GM18505 (cell line): ENCODE data around the gene MFNG.
"Not testable (repeated sequence)": the region's sequence is repeated elsewhere in the genome, so short reads cannot be mapped to it uniquely, and the experiment has no call there.

ENCODE experiments used
- ATAC-seq: cut with Tn5 transposase; IDR thresholded peaks from one replicate; pipeline ENCODE4 v1.9.1; 2021; ENCODE audit not compliant: unreplicated experiment
- POLR2A ChIP-seq: IDR thresholded peaks from 4 replicates; pipeline ENCODE4 v1.6.1; 2011; ENCODE audit warnings: borderline replicate concordance; ENCODE audit not compliant: insufficient read depth, insufficient read length; ENCODE audit errors: extremely low read depth

MFNG gene, protein sequence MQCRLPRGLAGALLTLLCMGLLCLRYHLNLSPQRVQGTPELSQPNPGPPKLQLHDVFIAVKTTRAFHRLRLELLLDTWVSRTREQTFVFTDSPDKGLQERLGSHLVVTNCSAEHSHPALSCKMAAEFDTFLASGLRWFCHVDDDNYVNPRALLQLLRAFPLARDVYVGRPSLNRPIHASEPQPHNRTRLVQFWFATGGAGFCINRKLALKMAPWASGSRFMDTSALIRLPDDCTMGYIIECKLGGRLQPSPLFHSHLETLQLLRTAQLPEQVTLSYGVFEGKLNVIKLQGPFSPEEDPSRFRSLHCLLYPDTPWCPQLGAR

DNA sequence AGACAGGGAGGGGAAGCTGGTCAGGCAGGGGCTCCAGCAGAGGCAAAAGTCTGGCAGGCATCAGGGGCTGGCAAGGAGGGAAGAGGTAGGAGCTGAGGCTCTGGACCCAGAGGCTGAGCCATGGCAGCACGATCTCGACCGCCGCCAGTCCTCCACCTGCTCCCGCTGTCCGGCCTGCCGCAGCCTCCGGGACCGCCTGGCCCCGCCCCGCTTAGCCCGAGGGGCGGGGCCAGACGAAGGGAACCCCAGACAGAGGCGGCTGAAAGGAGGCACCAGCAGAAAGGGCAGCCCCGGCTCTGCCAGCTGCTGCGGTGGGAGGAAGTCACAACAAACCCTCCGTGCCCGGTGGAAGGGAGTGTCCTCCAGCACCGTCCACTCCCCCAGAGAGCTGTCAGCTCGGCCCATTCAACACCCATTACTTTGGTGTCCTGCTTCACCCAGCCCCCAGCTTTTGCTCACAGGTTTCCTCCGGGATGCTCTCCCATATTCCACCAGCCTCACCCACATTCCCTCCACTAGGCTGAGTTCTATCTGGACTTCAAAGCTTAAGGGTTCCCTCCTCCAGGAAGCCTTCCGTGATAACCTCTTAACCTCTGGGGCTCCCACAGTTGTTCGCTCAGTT is at the start of gene MFNG:
Gene MFNG, minus strand, starts transcription at position 161 of the 622 bp plus-strand sequence. CDS start 207 bp downstream, outside the sequence.
- TF ChIP-seq POLR2A = peak; percentile 78
- ATAC-seq = peak; percentile 45

DNA sequence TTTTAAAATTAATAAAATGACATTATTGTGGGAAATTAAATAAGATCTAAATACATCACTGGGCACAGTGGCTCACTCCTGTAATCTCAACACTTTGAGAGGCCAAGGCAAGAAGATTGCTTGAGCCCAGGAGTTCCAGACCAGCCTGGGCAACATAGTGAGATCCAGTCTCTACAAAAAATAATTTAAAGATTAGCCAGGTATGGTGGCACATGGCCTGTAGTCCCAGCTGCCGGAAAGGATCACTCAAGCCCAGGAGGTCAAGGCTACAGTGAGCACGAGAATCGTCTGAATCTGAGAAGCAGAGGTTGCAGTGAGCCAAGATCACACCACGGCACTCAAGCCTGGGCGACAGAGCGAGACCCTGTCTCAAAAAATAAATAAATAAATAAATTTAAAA is 49.0 kb upstream of the MFNG start:
- TF ChIP-seq POLR2A = no peak
- no peak for ATAC-seq

DNA sequence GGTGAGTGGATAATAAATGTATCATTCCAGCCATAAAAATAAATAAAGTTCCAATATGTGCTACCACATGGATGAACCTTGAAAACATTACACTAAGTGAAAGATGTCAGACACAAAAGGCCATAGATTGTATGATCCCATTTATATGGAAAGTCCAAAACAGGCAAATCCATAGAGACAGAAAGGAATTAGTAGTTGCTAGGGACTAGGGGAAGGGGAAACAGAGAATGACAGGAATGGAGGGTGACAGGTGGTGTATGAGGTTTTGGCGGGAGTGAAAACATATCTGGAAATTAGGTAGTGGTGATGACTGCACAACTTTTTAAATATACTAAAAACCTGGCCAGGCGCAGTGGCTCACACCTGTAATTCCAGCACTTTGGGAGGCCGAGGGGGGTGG is 48.3 kb upstream of the MFNG start:
- no peak for TF ChIP-seq POLR2A
- ATAC-seq = no peak

- no peak for TF ChIP-seq POLR2A
- no peak for ATAC-seq
These were observed 47.8 kb upstream of the MFNG start for GRCh38 chr22:37533995-37534394.

DNA sequence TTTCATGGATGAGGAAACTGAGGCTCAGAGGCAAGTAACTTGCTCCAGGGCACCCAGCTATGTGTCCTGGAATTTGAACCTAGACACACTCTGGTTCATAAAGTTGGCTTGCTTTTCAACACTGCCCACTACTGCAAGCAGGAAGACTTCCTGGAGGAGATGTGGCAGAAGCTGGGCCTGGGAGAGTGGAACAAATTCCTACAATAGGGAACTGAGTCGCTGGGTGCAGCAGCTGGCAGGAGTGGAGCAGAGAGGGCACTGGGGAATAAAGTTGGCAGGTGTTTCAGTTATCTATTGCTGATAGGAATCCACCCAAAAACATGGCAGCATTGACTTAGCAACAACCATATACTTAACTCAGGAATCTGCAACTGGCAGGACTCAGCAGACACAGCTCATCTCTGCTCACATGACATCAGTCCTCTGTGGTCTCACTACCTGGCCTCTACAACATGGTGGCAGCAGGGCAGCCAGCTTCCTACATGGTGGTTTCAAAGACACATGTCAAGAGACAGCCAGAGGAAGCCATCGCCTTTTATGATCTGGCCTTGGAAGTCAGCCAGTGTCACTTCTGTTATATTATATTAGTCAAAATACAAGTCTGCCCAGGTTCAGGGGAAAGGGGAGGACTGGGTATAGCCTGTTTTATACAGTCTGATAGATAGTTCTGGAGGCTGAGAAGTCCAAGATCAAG is 43.6 kb upstream of the MFNG start:
- no peak for TF ChIP-seq POLR2A
- ATAC-seq = no peak

- ATAC-seq = not testable (repeated sequence)
These were observed 41.8 kb upstream of the MFNG start for GRCh38 chr22:37527952-37528351.

GRCh38 chr22:37527081-37527752 is 41.0 kb upstream of the MFNG start:
- not testable (repeated sequence) for ATAC-seq

DNA sequence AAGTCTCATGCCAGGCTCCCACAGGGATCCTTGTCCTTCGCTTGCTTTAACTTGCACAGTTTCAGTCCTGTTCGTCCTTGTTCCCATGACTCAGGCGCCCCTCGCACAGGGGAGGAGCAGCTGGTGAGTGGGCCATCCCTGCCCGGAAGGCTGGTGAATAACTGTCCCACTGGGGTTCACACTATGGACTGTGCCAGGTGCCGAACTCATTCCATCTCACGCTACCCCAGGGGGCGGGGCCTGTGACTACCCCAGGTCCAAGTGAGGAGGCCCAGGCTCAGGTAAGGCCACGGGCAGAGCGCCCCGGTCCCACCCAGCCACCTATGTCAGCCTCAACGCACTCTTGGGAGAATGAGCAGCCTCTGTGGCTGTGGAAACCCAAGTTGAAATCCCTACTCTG is 40.2 kb upstream of the MFNG start:
- no peak for ATAC-seq

GRCh38 chr22:37525746-37526350 is 39.7 kb upstream of the MFNG start:
- ATAC-seq = no peak
- no peak for TF ChIP-seq POLR2A

More for the DNA sequence above, 40.2 kb upstream of the MFNG start:
- TF ChIP-seq POLR2A = no peak

GRCh38 chr22:37525073-37525745 is 39.0 kb upstream of the MFNG start:
- TF ChIP-seq POLR2A = no peak
- ATAC-seq = no peak

- TF ChIP-seq POLR2A = no peak
- ATAC-seq = no peak
These were observed 36.3 kb upstream of the MFNG start for GRCh38 chr22:37522482-37522881.

DNA sequence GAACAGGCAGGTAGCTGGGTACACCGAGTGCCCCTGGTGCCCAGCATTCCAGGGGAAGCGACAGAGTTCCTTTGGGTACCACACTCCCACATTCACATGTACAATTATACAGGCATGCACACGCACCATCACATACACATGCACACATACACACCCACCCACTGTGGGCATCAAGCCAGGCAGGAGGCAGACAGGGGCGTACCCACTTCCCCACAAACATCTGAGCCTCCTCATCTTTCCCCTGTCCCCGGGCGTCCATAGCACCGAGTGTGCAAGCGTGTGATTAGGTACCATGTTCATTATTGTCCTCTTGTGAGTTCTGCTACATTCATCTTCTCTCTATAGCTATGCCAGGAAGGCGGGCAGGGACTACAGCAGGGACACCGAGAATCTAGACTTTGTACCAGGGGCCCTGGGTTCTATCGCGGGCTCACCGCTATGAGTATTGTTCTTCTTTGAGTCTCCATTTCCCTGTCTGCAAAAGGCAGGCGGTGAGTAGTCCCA is 35.1 kb upstream of the MFNG start:
- no peak for ATAC-seq

More for the DNA sequence above, 35.1 kb upstream of the MFNG start:
- TF ChIP-seq POLR2A = no peak
